Lower lobe of right lung (tissue), 2 donors: Measurements from ENCODE around the gene ITGB5. TPM values are rescaled to one million over a fixed set of nuclear protein-coding genes. Genes with fewer than 3 reads are reported as not detected.

Experiments
- ATAC-seq, 2 donors: fragments of 200-7000 bp; cut with Tn5 transposase; one replicate each; pipeline ENCODE4 v1.9.1; 2020 to 2022; ENCODE audit warnings: mild to moderate bottlenecking in 2 of 2, moderate library complexity in 2 of 2
- DNase-seq: peaks from one replicate; pipeline ENCODE4 v3.0.0-alpha.2; 2020
- H3K27ac ChIP-seq: fragments of 200-600 bp; one replicate; pipeline ENCODE4 v1.8.0; 2022
- H3K27me3 ChIP-seq: fragments of 200-600 bp; one replicate; pipeline ENCODE4 v1.8.0; 2022; ENCODE audit warnings: low read depth
- H3K36me3 ChIP-seq: fragments of 200-600 bp; one replicate; pipeline ENCODE4 v1.8.0; 2022; ENCODE audit warnings: mild to moderate bottlenecking
- H3K4me1 ChIP-seq: fragments of 200-600 bp; one replicate; pipeline ENCODE4 v1.8.0; 2022
- H3K4me3 ChIP-seq: fragments of 200-600 bp; one replicate; pipeline ENCODE4 v1.8.0; 2022; ENCODE audit warnings: mild to moderate bottlenecking
- H3K9me3 ChIP-seq: fragments of 200-600 bp; one replicate; pipeline ENCODE4 v1.8.0; 2022
- intact Hi-C: fragments of 100-400 bp; cut with DNase I; formaldehyde crosslinking; loops from one replicate; pipeline ENCODE4 v1.11.0; 2022
- total RNA-seq: library from RNA; stranded (reverse); fragmentation: NEBNext Ultra II Directional; extraction: Animal tissue kit (Norgen Biotek cat#: 25700); gene quantifications from one replicate; pipeline ENCODE4 v1.2.1, GENCODE V29; 2021
- TF ChIP-seq, protein P1 (sequence below): fragments of 200-600 bp; IDR thresholded peaks from one replicate; pipeline ENCODE4 v1.8.0; 2022; ENCODE audit warnings: antibody characterized with exemption, mild to moderate bottlenecking
- donor health status: DM: no; HTN: yes; CAD: no; lungs with severe emphysema.

ITGB5 gene
- total RNA-seq, 1 donor from 2014 or later = 93.1 TPM

- H3K4me3 ChIP-seq = no peak overlapping the region
- no peak overlapping the region for H3K27ac ChIP-seq
- intact Hi-C loops = no loop called here
- no peaks in the 10 kb centered on the region for H3K27me3 ChIP-seq
- no peak for DNase-seq
- H3K4me1 ChIP-seq = peaks cover 8% of the 10 kb centered on the region
- H3K9me3 ChIP-seq = no peaks in the 10 kb centered on the region
- H3K36me3 ChIP-seq = no peaks in the 10 kb centered on the region
- ATAC-seq = no peak
- TF ChIP-seq, protein P1, sequence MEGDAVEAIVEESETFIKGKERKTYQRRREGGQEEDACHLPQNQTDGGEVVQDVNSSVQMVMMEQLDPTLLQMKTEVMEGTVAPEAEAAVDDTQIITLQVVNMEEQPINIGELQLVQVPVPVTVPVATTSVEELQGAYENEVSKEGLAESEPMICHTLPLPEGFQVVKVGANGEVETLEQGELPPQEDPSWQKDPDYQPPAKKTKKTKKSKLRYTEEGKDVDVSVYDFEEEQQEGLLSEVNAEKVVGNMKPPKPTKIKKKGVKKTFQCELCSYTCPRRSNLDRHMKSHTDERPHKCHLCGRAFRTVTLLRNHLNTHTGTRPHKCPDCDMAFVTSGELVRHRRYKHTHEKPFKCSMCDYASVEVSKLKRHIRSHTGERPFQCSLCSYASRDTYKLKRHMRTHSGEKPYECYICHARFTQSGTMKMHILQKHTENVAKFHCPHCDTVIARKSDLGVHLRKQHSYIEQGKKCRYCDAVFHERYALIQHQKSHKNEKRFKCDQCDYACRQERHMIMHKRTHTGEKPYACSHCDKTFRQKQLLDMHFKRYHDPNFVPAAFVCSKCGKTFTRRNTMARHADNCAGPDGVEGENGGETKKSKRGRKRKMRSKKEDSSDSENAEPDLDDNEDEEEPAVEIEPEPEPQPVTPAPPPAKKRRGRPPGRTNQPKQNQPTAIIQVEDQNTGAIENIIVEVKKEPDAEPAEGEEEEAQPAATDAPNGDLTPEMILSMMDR = no peak
Measured at GRCh38 chr3:124890573-124891190, 3.5 kb upstream of the ITGB5 start.

GRCh38 chr3:124888482-124889441 lies 1.6 kb upstream of the ITGB5 start:
- Histone ChIP-seq H3K27ac (no peak overlapping the region), H3K9me3 (no peaks in the 10 kb centered on the region), H3K27me3 (no peaks in the 10 kb centered on the region), H3K4me1 (peaks cover 13% of the 10 kb centered on the region), H3K4me3 (no peak overlapping the region), H3K36me3 (no peaks in the 10 kb centered on the region)
- ATAC-seq (no peak), DNase-seq (no peak)
- intact Hi-C loops = no loop called here
- TF ChIP-seq, protein P1 = no peak

DNA sequence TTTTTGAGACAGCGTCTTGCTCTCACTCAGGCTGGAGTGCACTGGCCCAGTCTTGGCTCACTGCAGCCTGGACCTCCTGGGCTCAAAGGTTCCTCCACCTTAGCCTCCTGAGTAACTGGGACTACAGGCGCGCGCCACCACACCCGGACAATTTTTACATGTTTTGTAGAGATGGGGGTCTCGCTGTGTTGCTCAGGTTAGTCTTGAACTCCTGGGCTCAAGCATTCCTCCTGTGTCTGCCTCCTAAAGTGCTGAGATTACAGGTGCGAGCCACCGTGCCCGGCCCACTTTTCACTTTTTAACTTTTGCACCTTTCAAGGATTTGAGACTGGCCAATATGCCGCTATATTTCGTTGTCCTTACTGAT lies 750 bp upstream of the ITGB5 start:
- no peak for DNase-seq
- Histone ChIP-seq H3K27me3 (no peaks in the 10 kb centered on the region), H3K27ac (no peak overlapping the region), H3K4me1 (peaks cover 13% of the 10 kb centered on the region), H3K9me3 (no peaks in the 10 kb centered on the region), H3K36me3 (no peaks in the 10 kb centered on the region), H3K4me3 (peak overlapping the region; percentile 76)
- no peak for ATAC-seq
- intact Hi-C loops = no loop called here
- TF ChIP-seq, protein P1 = no peak

GRCh38 chr3:124886168-124887056 lies 753 bp downstream of the ITGB5 start:
- H3K4me1 ChIP-seq = peaks cover 13% of the 10 kb centered on the region
- H3K27me3 ChIP-seq = no peaks in the 10 kb centered on the region

More at GRCh38 chr3:124886168-124887056, 753 bp downstream of the ITGB5 start:
- ATAC-seq (peak; percentile 78 to 81), DNase-seq (peak; percentile 73)
- Histone ChIP-seq H3K9me3 (no peaks in the 10 kb centered on the region), H3K36me3 (no peaks in the 10 kb centered on the region), H3K4me3 (peak overlapping the region; percentile 76), H3K27ac (peak overlapping the region; percentile 90)
- TF ChIP-seq, protein P1 = no peak
- intact Hi-C loops = no loop called here
